Measurements from ENCODE around the gene VCX2. TPM values are rescaled to one million over a fixed set of nuclear protein-coding genes. Genes with fewer than 3 reads are reported as not detected.
"Not testable (repeated sequence)": the region's sequence is repeated elsewhere in the genome, so short reads cannot be mapped to it uniquely, and the experiment has no call there.

Gene VCX2
- not detected in 2 replicates for total RNA-seq (ENCODE audit: low replicate concordance)

DNA sequence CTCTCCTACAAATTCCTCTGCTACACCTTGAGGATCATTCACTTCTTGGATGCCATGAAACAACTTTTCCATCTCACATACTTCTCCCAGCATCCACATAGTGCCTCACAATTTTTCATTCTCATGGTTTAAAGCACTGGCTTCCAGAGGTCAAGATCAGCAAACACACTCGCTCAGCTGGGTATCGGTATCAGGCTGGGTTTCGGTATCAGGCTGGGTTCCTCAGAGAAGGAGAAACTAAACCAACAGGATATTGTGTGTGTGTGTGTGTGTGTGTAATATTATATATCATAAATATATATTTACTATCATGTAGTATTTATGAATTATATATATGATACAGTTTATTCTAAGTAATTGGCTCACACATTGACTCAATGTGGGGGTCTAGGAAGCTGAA is at the start of gene VCX2:
Gene VCX2 (minus strand): TSS at position 99 of the 400 bp plus-strand sequence. CDS start 624 bp downstream, outside the sequence.
- H3K79me2 ChIP-seq (ENCODE audit: low read depth): not testable (repeated sequence)

GRCh38 chrX:8204943-8205342 is 33.9 kb upstream of the VCX2 start:
- Mint-ChIP-seq H3K27me3 (ENCODE audit: insufficient read depth, low read depth) (no peaks in the 10 kb centered on the region), H3K4me1 (no peaks in the 10 kb centered on the region), H3K4me3 (no peak overlapping the region), H3K27ac (no peak overlapping the region), H3K36me3 (no peaks in the 10 kb centered on the region), H3K9me3 (no peaks in the 10 kb centered on the region)
- TF ChIP-seq EZH2phosphoT487 (IDR thresholded peaks at IDR 0.05) (no peak), EZH2 (IDR thresholded peaks at IDR 0.05) (no peak), CTCF (IDR thresholded peaks at IDR 0.05) (no peak)
- Histone ChIP-seq H3K36me3 (no peaks in the 10 kb centered on the region), H2AFZ (replicated peaks) (no peak overlapping the region), H3F3A (ENCODE audit: low read depth) (no peaks in the 10 kb centered on the region), H3K27me3 (no peaks in the 10 kb centered on the region), H4K20me1 (ENCODE audit: low read depth) (no peaks in the 10 kb centered on the region), H3K27ac (no peak overlapping the region), H3K9me3 (ENCODE audit: low read depth) (no peaks in the 10 kb centered on the region), H3K4me2 (no peak overlapping the region), H3K4me3 (no peak overlapping the region), H3K4me1 (no peaks in the 10 kb centered on the region), H3K9ac (no peak overlapping the region), H3K79me2 (ENCODE audit: low read depth) (no peaks in the 10 kb centered on the region)
- no peak for DNase-seq (ENCODE audit: low spot score)

More for the DNA sequence above, at the start of gene VCX2:
- not testable (repeated sequence) for H3K36me3 Mint-ChIP-seq; H3K27me3 Mint-ChIP-seq (ENCODE audit: insufficient read depth, low read depth); H4K20me1 ChIP-seq (ENCODE audit: low read depth); H3K4me1 ChIP-seq; H3K27ac ChIP-seq; H3F3A ChIP-seq (ENCODE audit: low read depth); DNase-seq (ENCODE audit: low spot score); H3K9ac ChIP-seq; H2AFZ ChIP-seq (replicated peaks); H3K27ac Mint-ChIP-seq; H3K9me3 ChIP-seq (ENCODE audit: low read depth); H3K27me3 ChIP-seq; H3K4me3 ChIP-seq; H3K9me3 Mint-ChIP-seq; H3K4me2 ChIP-seq; H3K36me3 ChIP-seq; H3K4me1 Mint-ChIP-seq; H3K4me3 Mint-ChIP-seq

DNA sequence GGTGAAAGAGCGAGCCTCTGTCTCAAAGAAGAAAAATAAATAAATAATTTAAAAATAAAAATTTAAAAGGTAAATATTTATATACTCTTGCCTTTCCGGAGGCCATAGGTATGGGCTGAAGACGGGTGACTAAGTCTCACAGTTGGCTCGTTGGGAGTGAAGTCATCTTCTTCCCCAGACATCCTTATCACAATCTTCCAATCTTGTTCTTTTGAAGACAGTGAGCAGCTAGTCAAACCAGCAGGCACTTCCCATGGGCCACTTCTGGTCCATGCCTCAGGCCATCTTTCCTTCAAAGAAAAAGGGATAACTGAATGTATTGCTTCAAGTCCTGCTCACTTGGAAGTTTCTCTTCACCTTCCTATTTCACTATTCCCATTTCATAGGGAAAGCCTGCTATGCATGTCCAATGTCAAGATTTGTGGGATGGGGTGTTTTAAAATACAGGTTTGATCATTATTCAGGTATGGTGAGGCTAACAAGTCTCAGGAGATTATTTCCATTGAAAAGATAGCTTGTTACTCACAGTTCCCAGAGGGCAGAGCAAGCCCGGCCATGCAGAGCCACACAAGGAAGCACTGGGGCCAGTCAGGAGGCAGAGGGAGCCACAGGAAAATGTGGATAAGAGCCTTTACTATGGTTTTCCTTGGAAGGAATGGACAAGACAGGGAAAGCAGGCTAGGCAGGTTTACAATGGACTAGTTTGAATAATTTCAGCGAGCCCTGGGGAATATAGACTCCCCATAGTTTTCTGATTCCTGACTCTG is 33.3 kb upstream of the VCX2 start:
- no peak overlapping the region for H3K27ac ChIP-seq
- H2AFZ ChIP-seq (replicated peaks): no peak overlapping the region
- no peaks in the 10 kb centered on the region for H3K79me2 ChIP-seq (ENCODE audit: low read depth)
- no peaks in the 10 kb centered on the region for H3K27me3 Mint-ChIP-seq (ENCODE audit: insufficient read depth, low read depth)
- no peak overlapping the region for H3K4me3 Mint-ChIP-seq
- H3K27me3 ChIP-seq: no peaks in the 10 kb centered on the region
- H3K4me1 ChIP-seq: no peaks in the 10 kb centered on the region
- no peaks in the 10 kb centered on the region for H3K9me3 Mint-ChIP-seq
- H3K4me3 ChIP-seq: no peak overlapping the region
- no peaks in the 10 kb centered on the region for H3K36me3 ChIP-seq
- no peak for DNase-seq (ENCODE audit: low spot score)
- no peaks in the 10 kb centered on the region for H3K4me1 Mint-ChIP-seq
- H3F3A ChIP-seq (ENCODE audit: low read depth): no peaks in the 10 kb centered on the region
- no peaks in the 10 kb centered on the region for H3K9me3 ChIP-seq (ENCODE audit: low read depth)
- H3K9ac ChIP-seq: no peak overlapping the region
- H3K4me2 ChIP-seq: no peak overlapping the region
- H3K27ac Mint-ChIP-seq: no peak overlapping the region
- H3K36me3 Mint-ChIP-seq: no peaks in the 10 kb centered on the region
- no peaks in the 10 kb centered on the region for H4K20me1 ChIP-seq (ENCODE audit: low read depth)
- no peak for TF ChIP-seq CTCF (IDR thresholded peaks at IDR 0.05)
- TF ChIP-seq EZH2 (IDR thresholded peaks at IDR 0.05): no peak
- no peak for TF ChIP-seq EZH2phosphoT487 (IDR thresholded peaks at IDR 0.05)

DNA sequence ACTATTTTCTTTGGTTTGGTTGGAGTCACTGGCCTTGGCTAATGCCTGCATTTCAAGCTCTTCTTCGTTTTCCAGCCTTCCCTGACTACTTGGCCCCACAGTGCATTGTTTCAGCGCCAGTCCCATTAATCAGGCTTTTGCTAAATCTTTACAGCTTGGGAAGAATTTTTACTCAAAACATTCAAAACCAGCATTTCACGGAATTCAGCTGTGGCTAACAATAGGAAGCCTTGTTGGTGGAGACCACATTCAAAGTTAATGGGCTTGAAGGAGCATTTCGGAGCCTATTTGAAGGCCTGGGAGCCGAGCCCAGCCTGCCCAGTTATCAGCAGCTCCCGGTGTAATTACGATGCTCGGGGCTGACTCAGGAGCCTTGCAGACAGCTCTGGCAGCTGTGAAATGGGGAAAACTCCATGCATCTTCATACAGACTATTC is 30.8 kb upstream of the VCX2 start:
- H3K79me2 ChIP-seq (ENCODE audit: low read depth): no peaks in the 10 kb centered on the region
- no peaks in the 10 kb centered on the region for H3K4me1 Mint-ChIP-seq
- H3F3A ChIP-seq (ENCODE audit: low read depth): no peaks in the 10 kb centered on the region
- no peak overlapping the region for H3K27ac ChIP-seq
- no peak overlapping the region for H3K4me3 Mint-ChIP-seq
- no peaks in the 10 kb centered on the region for H3K27me3 ChIP-seq
- H3K36me3 Mint-ChIP-seq: no peaks in the 10 kb centered on the region
- H3K9me3 ChIP-seq (ENCODE audit: low read depth): no peaks in the 10 kb centered on the region
- H3K9me3 Mint-ChIP-seq: no peaks in the 10 kb centered on the region
- no peaks in the 10 kb centered on the region for H3K36me3 ChIP-seq
- H2AFZ ChIP-seq (replicated peaks): no peak overlapping the region
- no peak overlapping the region for H3K4me2 ChIP-seq
- DNase-seq (ENCODE audit: low spot score): peak; percentile 2
- H3K27ac Mint-ChIP-seq: no peak overlapping the region
- no peaks in the 10 kb centered on the region for H3K27me3 Mint-ChIP-seq (ENCODE audit: insufficient read depth, low read depth)
- H4K20me1 ChIP-seq (ENCODE audit: low read depth): no peaks in the 10 kb centered on the region
- no peaks in the 10 kb centered on the region for H3K4me1 ChIP-seq
- no peak overlapping the region for H3K4me3 ChIP-seq
- H3K9ac ChIP-seq: no peak overlapping the region
- TF ChIP-seq CTCF (IDR thresholded peaks at IDR 0.05) (no peak), EZH2phosphoT487 (IDR thresholded peaks at IDR 0.05) (no peak), EZH2 (IDR thresholded peaks at IDR 0.05) (no peak)

Measured in neural progenitor cell (in vitro differentiated cells).